H1 (cell line): Measurements from ENCODE around the gene SLIT3. TPM values are rescaled to one million over a fixed set of nuclear protein-coding genes. Genes with fewer than 3 reads are reported as not detected.
A peak's percentile ranks its signal among the peaks of the same experiment; 100 is the strongest.

Source experiments
- CTCF ChIA-PET: fragments of 300-600 bp; sonication (Branson Sonifier 250); formaldehyde crosslinking; loops from one replicate; lab custom pipeline; 2021; ENCODE audit not compliant: partially characterized antibody; lab: Charles Lee
- POLR2A ChIA-PET: fragments of 300-600 bp; sonication (Branson Sonifier 250); formaldehyde crosslinking; loops from one replicate; lab custom pipeline; 2021; ENCODE audit warnings: inconsistent platforms; ENCODE audit not compliant: partially characterized antibody; lab: Charles Lee
- DNase-seq, 2 experiments: peaks; one replicate each; pipeline versions ENCODE4 v3.0.0 to v3.0.0-alpha.2; 2010 to 2022; ENCODE audit warnings: low spot score in 2 of 2, low read depth in 1 of 2, mixed read lengths in 1 of 2
- FAIRE-seq: peaks from 2 replicates; lab custom pipeline; 2011; peaks lifted over from hg19 to GRCh38; lab: Jason Lieb, UNC
- H2AFZ ChIP-seq: 2 replicates; pipeline ENCODE4 v1.8.1; 2012; ENCODE audit warnings: low read length, inconsistent platforms
- H2AK5ac ChIP-seq: 2 replicates; pipeline ENCODE4 v1.6.1; 2013; ENCODE audit warnings: low read depth, low read length
- H2BK120ac ChIP-seq: replicated peaks from 2 replicates; pipeline ENCODE3; 2013; ENCODE audit warnings: low read depth, low read length, inconsistent platforms
- H2BK12ac ChIP-seq: 2 replicates; pipeline ENCODE4 v1.6.1; 2013; ENCODE audit warnings: low read depth, low read length
- H2BK15ac ChIP-seq: 2 replicates; pipeline ENCODE4 v1.6.1; 2013; ENCODE audit warnings: low read length
- H2BK20ac ChIP-seq: 2 replicates; pipeline ENCODE4 v1.6.1; 2013; ENCODE audit warnings: low read length
- H2BK5ac ChIP-seq: 2 replicates; pipeline ENCODE4 v1.6.1; 2013; ENCODE audit warnings: low read depth, low read length
- H3K14ac ChIP-seq: 2 replicates; pipeline ENCODE4 v1.6.1; 2013; ENCODE audit warnings: inconsistent platforms; ENCODE audit not compliant: insufficient read length
- H3K18ac ChIP-seq: 2 replicates; pipeline ENCODE4 v1.6.1; 2013; ENCODE audit warnings: low read length; ENCODE audit errors: extremely low read depth
- H3K23ac ChIP-seq: 2 replicates; pipeline ENCODE4 v1.6.1; 2013; ENCODE audit warnings: inconsistent platforms; ENCODE audit not compliant: insufficient read length
- H3K23me2 ChIP-seq: 2 replicates; pipeline ENCODE4 v1.6.1; 2013; ENCODE audit warnings: low read depth, low read length
- H3K27ac ChIP-seq: 2 replicates; pipeline ENCODE4 v1.6.1; 2011; ENCODE audit warnings: low read depth, low read length, inconsistent platforms
- H3K27me3 ChIP-seq, 4 experiments: replicated peaks in 1 of 4; 1 replicate in 1 of 4; 2 replicates in 3 of 4; pipeline versions ENCODE4 v1.6.1 to v1.8.1; 2011 to 2013; ENCODE audit warnings: low read length in 3 of 4, mild to moderate bottlenecking in 3 of 4, inconsistent platforms in 2 of 4, mixed read lengths in 2 of 4, moderate library complexity in 1 of 4; ENCODE audit not compliant: control insufficient read depth in 3 of 4, insufficient read depth in 3 of 4; ENCODE audit errors: extremely low read depth in 1 of 4
- H3K36me3 ChIP-seq, 4 experiments: 2 replicates each; pipeline versions ENCODE4 v1.6.1 to v1.8.1; 2011 to 2013; ENCODE audit warnings: mild to moderate bottlenecking in 4 of 4, low read length in 3 of 4, moderate library complexity in 2 of 4, control low read depth in 1 of 4, inconsistent platforms in 1 of 4; ENCODE audit not compliant: insufficient read depth in 4 of 4, control insufficient read depth in 2 of 4
- H3K4ac ChIP-seq: replicated peaks from 2 replicates; pipeline ENCODE3; 2013; ENCODE audit warnings: low read length, low read depth, mixed read lengths, inconsistent platforms; ENCODE audit not compliant: insufficient read length
- H3K4me1 ChIP-seq, 4 experiments: replicated peaks in 1 of 4; 1 replicate in 1 of 4; 2 replicates in 3 of 4; pipeline versions ENCODE4 v1.6.1 to v1.8.1; 2011 to 2013; ENCODE audit warnings: low read length in 3 of 4, inconsistent platforms in 2 of 4, mixed read lengths in 1 of 4; ENCODE audit not compliant: insufficient read depth in 4 of 4, control insufficient read depth in 3 of 4
- H3K4me2 ChIP-seq, 2 experiments: 2 replicates each; pipeline versions ENCODE4 v1.6.1 to v1.8.1; 2011 to 2013; ENCODE audit warnings: low read depth in 2 of 2, low read length in 2 of 2, control low read depth in 1 of 2, inconsistent platforms in 1 of 2, mild to moderate bottlenecking in 1 of 2; ENCODE audit not compliant: insufficient read depth in 1 of 2
- H3K4me3 ChIP-seq, 4 experiments: fragments of 200-600, 300-600 bp in 1 of 4; sonication (generic), shearing (Covaris generic), sonication (Bioruptor Twin) in 1 of 4; 2 replicates each; pipeline versions ENCODE4 v1.5.1 to v1.8.1; 2011 to 2016; ENCODE audit warnings: low read length in 4 of 4, low read depth in 3 of 4, control low read depth in 2 of 4, inconsistent platforms in 2 of 4, mild to moderate bottlenecking in 2 of 4, mixed read lengths in 1 of 4, moderate library complexity in 1 of 4; ENCODE audit not compliant: insufficient read depth in 2 of 4; ENCODE audit errors: extremely low read depth in 1 of 4
- H3K56ac ChIP-seq: replicated peaks from 2 replicates; pipeline ENCODE3; 2013; ENCODE audit warnings: low read depth, mild to moderate bottlenecking, mixed read lengths, low read length, inconsistent platforms; ENCODE audit not compliant: insufficient read length
- H3K79me1 ChIP-seq: 2 replicates; pipeline ENCODE4 v1.6.1; 2013; ENCODE audit warnings: low read depth, low read length, control low read depth
- H3K79me2 ChIP-seq, 2 experiments: 2 replicates each; pipeline versions ENCODE4 v1.6.1 to v1.8.1; 2012 to 2013; ENCODE audit warnings: low read length in 2 of 2, mild to moderate bottlenecking in 2 of 2, inconsistent platforms in 1 of 2; ENCODE audit not compliant: insufficient read depth in 2 of 2, control insufficient read depth in 1 of 2
- H3K9ac ChIP-seq, 4 experiments: replicated peaks in 1 of 4; 1 replicate in 1 of 4; 2 replicates in 3 of 4; pipeline versions ENCODE4 v1.6.1 to v1.8.1; 2011 to 2013; ENCODE audit warnings: low read depth in 3 of 4, low read length in 3 of 4, control low read depth in 2 of 4, mild to moderate bottlenecking in 2 of 4, moderate library complexity in 2 of 4, inconsistent platforms in 1 of 4; ENCODE audit errors: extremely low read depth in 1 of 4
- H3K9me3 ChIP-seq, 2 experiments: 2 replicates each; pipeline versions ENCODE4 v1.6.1 to v1.8.1; 2012 to 2013; ENCODE audit warnings: mild to moderate bottlenecking in 2 of 2, moderate library complexity in 2 of 2, control low read depth in 1 of 2, inconsistent platforms in 1 of 2, low read depth in 1 of 2, low read length in 1 of 2, mixed read lengths in 1 of 2; ENCODE audit not compliant: insufficient read depth in 2 of 2
- H4K20me1 ChIP-seq, 2 experiments: replicated peaks in 1 of 2; 2 replicates each; pipeline versions ENCODE3 to v1.8.1; 2011 to 2013; ENCODE audit warnings: inconsistent platforms in 2 of 2, low read length in 2 of 2, mild to moderate bottlenecking in 1 of 2; ENCODE audit not compliant: insufficient read depth in 2 of 2, control insufficient read depth in 1 of 2
- H4K5ac ChIP-seq: 2 replicates; pipeline ENCODE4 v1.6.1; 2013; ENCODE audit warnings: low read length, low read depth, mixed read lengths, inconsistent platforms; ENCODE audit not compliant: insufficient read length
- H4K8ac ChIP-seq: 2 replicates; pipeline ENCODE4 v1.8.0; 2013; ENCODE audit warnings: mild to moderate bottlenecking, moderate library complexity, low read length, inconsistent platforms; ENCODE audit not compliant: insufficient read depth; ENCODE audit errors: extremely low read depth
- H4K91ac ChIP-seq: replicated peaks from 2 replicates; pipeline ENCODE3; 2013; ENCODE audit warnings: low read length, mixed read lengths, inconsistent platforms; ENCODE audit not compliant: insufficient read length
- CBX8 ChIP-seq: fragments of 300-800, 300-1000 bp; sonication (generic); IDR thresholded peaks from 2 replicates; pipeline ENCODE4 v1.7.1; 2016; ENCODE audit warnings: low read depth, low read length, borderline replicate concordance
- CTCF ChIP-seq, 3 experiments: IDR thresholded peaks; 1 replicate in 2 of 3; 2 replicates in 1 of 3; pipeline versions ENCODE4 v1.5.1 to v1.6.1; 2011; ENCODE audit warnings: low read length in 3 of 3, mild to moderate bottlenecking in 3 of 3, inconsistent platforms in 2 of 3, low read depth in 1 of 3, moderate library complexity in 1 of 3; ENCODE audit not compliant: insufficient read depth in 1 of 3; ENCODE audit errors: control extremely low read depth in 1 of 3
- RAD21 ChIP-seq, 2 experiments: IDR thresholded peaks in 1 of 2; conservative IDR thresholded peaks in 1 of 2; 2 replicates each; pipeline ENCODE4 v1.6.1; 2011; ENCODE audit warnings: low read depth in 2 of 2, low read length in 2 of 2, improper control_type of control experiment in 1 of 2, inconsistent platforms in 1 of 2, mild to moderate bottlenecking in 1 of 2, moderate library complexity in 1 of 2
- WGBS, 2 experiments: shearing (Covaris generic) in 1 of 2; methylation state at CpG; one replicate each; pipeline versions ENCODE4 v1.1.6 to v1.1.7; 2013 to 2015; ENCODE audit warnings: low lambda C conversion rate in 2 of 2, mixed read lengths in 2 of 2, inconsistent platforms in 1 of 2, low coverage in 1 of 2, missing lambda C conversion rate in 1 of 2; ENCODE audit not compliant: insufficient replicate concordance in 2 of 2, insufficient coverage in 1 of 2, insufficient read length in 1 of 2; ENCODE audit errors: extremely low coverage in 1 of 2, missing lambda C conversion rate in 1 of 2; 5-methylcytosine and 5-hydroxymethylcytosine counted together
- polyA plus RNA-seq, 7 experiments: library from polyadenylated mRNA; depleted of rRNA in 3 of 7; stranded (reverse) in 5 of 7; unstranded in 2 of 7; fragments of >200 nt in 5 of 7; fragments of 200-250 nt in 2 of 7; gene quantifications; 1 replicate in 5 of 7; 2 replicates in 1 of 7; 4 replicates in 1 of 7; pipeline versions ENCODE4 v1.2.1 to v1.2.3, GENCODE V29; 2011 to 2013; ENCODE audit warnings: missing spikeins in 2 of 7, mixed read lengths in 2 of 7
- total RNA-seq: library from RNA; stranded (reverse); fragmentation: NEBNext Ultra II Directional; extraction: Animal tissue kit (Norgen Biotek cat#: 25700); gene quantifications from 2 replicates; pipeline ENCODE4 v1.2.1, GENCODE V29; 2021

SLIT3 gene
- total and polyA plus RNA-seq, 2 of the 8 experiments (the other 6 are each of a cell fraction or from before 2014, with no cell fraction given) = 1.1 to 1.2 TPM

- Histone ChIP-seq H3K9me3 (no peaks in the 10 kb centered on the region), H4K20me1 (no peaks in the 10 kb centered on the region), H4K8ac (no peak overlapping the region), H3K36me3 (no peaks in the 10 kb centered on the region), H3K4ac (no peak overlapping the region), H2AFZ (0 out of 2 replicates have a peak overlapping the region, but pooled peaks have one; percentile 26), H3K27me3 (no peaks in the 10 kb centered on the region; a peak in 1 of 7 replicates), H3K14ac (no peak overlapping the region), H3K23ac (no peak overlapping the region), H3K18ac (no peak overlapping the region), H3K4me3 (no peak overlapping the region), H2BK5ac (no peak overlapping the region), H2BK15ac (no peak overlapping the region), H2AK5ac (no peak overlapping the region), H3K4me1 (no peaks in the 10 kb centered on the region), H3K56ac (no peak overlapping the region), H2BK12ac (no peak overlapping the region), H3K79me2 (no peaks in the 10 kb centered on the region), H4K91ac (no peak overlapping the region), H3K4me2 (no peak overlapping the region), H3K79me1 (no peaks in the 10 kb centered on the region), H3K23me2 (no peaks in the 10 kb centered on the region), H3K9ac (no peak overlapping the region), H3K27ac (no peak overlapping the region), H4K5ac (no peak overlapping the region), H2BK20ac (no peak overlapping the region), H2BK120ac (no peak overlapping the region)
- ChIA-PET CTCF (interaction anchor here (0.9 to 2.1 kb wide), 3 partner anchors 9 to 143 kb away, joined by 3 to 5 read pairs (median 5); no protein-coding TSS in a partner anchor), POLR2A (interaction anchor here (1.0 kb wide), 1 partner anchor 10 kb away, joined by 3 read pairs; no protein-coding TSS in a partner anchor)
- DNase-seq = no peak
- TF ChIP-seq RAD21 (IDR thresholded peaks at IDR 0.05 in 1 of 2, conservative IDR thresholded peaks at IDR 0.05 in 1 of 2; ENCODE audit: low read depth in 2 of 2, low read length in 2 of 2) (0 out of 4 replicates have a peak, but pooled peaks of 1 of the 2 experiments have one; percentile 14), CBX8 (no peak), CTCF (IDR thresholded peaks at IDR 0.05; ENCODE audit: control extremely low read depth in 1 of 3, insufficient read depth in 1 of 3, low read depth in 1 of 3, low read length in 3 of 3) (peak in 2 of 3 experiments; percentile 7 to 22; a peak in 2 of 4 replicates)
- WGBS, 2 experiments = 86% methylated on average over 4 of the region's 4 CpGs; no CpG with 5 or more reads in 1 of the 2 experiments
- FAIRE-seq = no peak
Measured at GRCh38 chr5:169331292-169331852, 30.4 kb upstream of the SLIT3 start.
